Psoas muscle (tissue), 8 donors: ENCODE measurements around the gene HAS3. TPM values are rescaled to one million over a fixed set of nuclear protein-coding genes. Genes with fewer than 3 reads are reported as not detected.
"Not testable (repeated sequence)": the region's sequence is repeated elsewhere in the genome, so short reads cannot be mapped to it uniquely, and the experiment has no call there.

Experiments
- ATAC-seq, 4 donors: fragments of 200-7000 bp; cut with Tn5 transposase; one replicate each; pipeline ENCODE4 v1.9.1; 2020; ENCODE audit warnings: moderate library complexity in 3 of 4, mild to moderate bottlenecking in 2 of 4
- DNase-seq, 2 donors: peaks; one replicate each; pipeline ENCODE4 v3.0.0-alpha.2; 2020
- H3K27ac ChIP-seq: fragments of 200-600 bp; one replicate; pipeline ENCODE4 v1.8.0; 2022
- H3K27me3 ChIP-seq, 3 donors: fragments of 200-600 bp in 1 of 3; one replicate each; pipeline versions ENCODE4 v1.6.1 to v1.8.0; 2013 to 2022; ENCODE audit warnings: low read length in 2 of 3, mild to moderate bottlenecking in 2 of 3, moderate library complexity in 1 of 3; ENCODE audit not compliant: insufficient read depth in 3 of 3
- H3K36me3 ChIP-seq, 2 donors: fragments of 200-600 bp in 1 of 2; one replicate each; pipeline versions ENCODE4 v1.6.1 to v1.8.0; 2013 to 2022; ENCODE audit warnings: low read depth in 1 of 2, mild to moderate bottlenecking in 1 of 2, moderate library complexity in 1 of 2; ENCODE audit not compliant: insufficient read depth in 1 of 2
- H3K4me1 ChIP-seq: fragments of 200-600 bp; one replicate; pipeline ENCODE4 v1.8.0; 2022
- H3K4me3 ChIP-seq: fragments of 200-600 bp; one replicate; pipeline ENCODE4 v1.8.0; 2022; ENCODE audit warnings: mild to moderate bottlenecking
- H3K9me3 ChIP-seq: fragments of 200-600 bp; one replicate; pipeline ENCODE4 v1.8.0; 2022
- WGBS, 3 donors: extraction: QIAGEN DNeasy Blood & Tissue Kit; methylation state at CpG; one replicate each; pipeline versions ENCODE4 v1.1.6 to v1.1.7; 2013; 5-methylcytosine and 5-hydroxymethylcytosine counted together
- intact Hi-C, 2 donors: fragments of 100-400 bp; cut with DNase I; formaldehyde crosslinking; loops; one replicate each; pipeline versions ENCODE4 v1.11.0 to v1.14.2; 2022
- long read RNA-seq, 2 donors: library from polyadenylated mRNA; unstranded; transcript quantifications; one replicate each; pipeline ENCODE4 v2.0.0, GENCODE V29; 2021
- polyA plus RNA-seq, 3 donors: library from polyadenylated mRNA; stranded (reverse); fragments of 200-250 nt; gene quantifications; one replicate each; pipeline ENCODE4 v1.2.3, GENCODE V29; 2013
- total RNA-seq, 4 donors: library from RNA; stranded (reverse); fragmentation: NEBNext Ultra II Directional in 2 of 4; extraction: Animal tissue kit (Norgen Biotek cat#: 25700) in 2 of 4; gene quantifications; one replicate each; pipeline versions ENCODE4 v1.2.1 to v1.2.4, GENCODE V29; 2021 to 2023
- TF ChIP-seq, protein P1 (sequence below): fragments of 200-600 bp; IDR thresholded peaks from one replicate; pipeline ENCODE4 v1.8.0; 2022; ENCODE audit warnings: antibody characterized with exemption
- donor health status: healthy with polysubstance abuse.
- donor health status: DM: no; HTN: no; CAD: no; lungs with moderate emphysema.
- donor health status: Bipolar disorder and iron deficiency.
- donor health status: healthy.
- donor health status: DM: yes; HTN: yes; CAD: no.
- donor health status: DM: no; HTN: no; CAD: no.
- donor health status: DM: no; HTN: no; CAD: no.
- donor health status: DM: yes; HTN: yes; CAD: no.

Gene HAS3
- total RNA-seq (1 to 10 TPM in 2 of 4 donors, under 1 TPM in 2; 0.40 to 1.8 (median 1.00) TPM), polyA plus RNA-seq (under 1 TPM; 0.51 to 0.86 (median 0.76) TPM)
- long read RNA-seq, donor 1, partial matches to known transcripts = 0 of 1 reads
- long read RNA-seq, donor 1, other reads (novel, unspliced or antisense) = 1 of 1 reads
- long read RNA-seq, donor 2, partial matches to known transcripts = 0 of 1 reads
- long read RNA-seq, donor 2, other reads (novel, unspliced or antisense) = 1 of 1 reads

DNA sequence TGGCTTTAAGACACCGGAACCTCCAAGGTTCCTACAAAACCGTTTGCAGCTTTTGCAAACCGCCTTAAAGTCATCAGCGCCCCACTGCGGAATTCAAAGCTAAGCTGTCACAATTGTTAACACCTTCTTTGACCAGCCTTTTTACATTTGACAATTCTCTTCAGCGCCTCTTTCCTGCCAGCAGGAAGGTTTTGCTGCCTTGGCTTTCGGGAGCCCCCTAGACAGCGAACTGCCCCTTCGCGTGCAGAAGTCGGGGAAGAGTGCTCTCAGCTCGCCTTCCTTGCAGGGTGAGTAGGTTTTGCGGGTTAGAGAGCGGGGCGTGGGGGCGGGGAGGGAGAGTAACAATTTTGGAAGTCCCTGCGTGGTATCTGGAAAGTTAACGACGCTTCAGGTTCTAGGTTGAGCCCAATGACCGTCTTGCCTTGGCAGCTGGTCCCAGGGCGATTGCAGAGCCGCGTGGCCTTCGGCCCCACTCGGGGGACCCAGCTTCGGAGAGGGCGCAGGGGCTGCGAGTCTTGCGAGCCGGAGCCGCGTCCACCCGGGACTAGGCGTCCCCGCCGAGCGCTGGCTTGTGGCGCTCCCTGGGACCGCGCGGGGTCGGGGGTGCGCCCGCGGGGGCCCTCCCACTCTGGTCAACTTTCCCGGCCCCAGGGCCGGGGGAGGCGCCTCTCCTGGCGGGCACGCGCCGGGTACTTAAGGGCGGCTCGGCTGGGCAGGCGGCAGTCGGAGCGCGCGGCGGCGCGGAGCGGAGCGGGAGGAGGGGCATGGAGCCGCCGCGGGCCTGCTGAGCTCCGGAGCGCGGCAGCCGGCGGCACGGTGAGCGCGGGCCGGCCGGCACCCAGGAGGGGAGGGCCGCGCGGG lies at the start of gene HAS3:
Gene HAS3, plus strand, starts transcription at position 153 of the 861 bp plus-strand sequence. CDS start 3,743 bp downstream, outside the sequence.
- peak in 1 of 2 donors; percentile 78 for DNase-seq
- TF ChIP-seq, protein P1, sequence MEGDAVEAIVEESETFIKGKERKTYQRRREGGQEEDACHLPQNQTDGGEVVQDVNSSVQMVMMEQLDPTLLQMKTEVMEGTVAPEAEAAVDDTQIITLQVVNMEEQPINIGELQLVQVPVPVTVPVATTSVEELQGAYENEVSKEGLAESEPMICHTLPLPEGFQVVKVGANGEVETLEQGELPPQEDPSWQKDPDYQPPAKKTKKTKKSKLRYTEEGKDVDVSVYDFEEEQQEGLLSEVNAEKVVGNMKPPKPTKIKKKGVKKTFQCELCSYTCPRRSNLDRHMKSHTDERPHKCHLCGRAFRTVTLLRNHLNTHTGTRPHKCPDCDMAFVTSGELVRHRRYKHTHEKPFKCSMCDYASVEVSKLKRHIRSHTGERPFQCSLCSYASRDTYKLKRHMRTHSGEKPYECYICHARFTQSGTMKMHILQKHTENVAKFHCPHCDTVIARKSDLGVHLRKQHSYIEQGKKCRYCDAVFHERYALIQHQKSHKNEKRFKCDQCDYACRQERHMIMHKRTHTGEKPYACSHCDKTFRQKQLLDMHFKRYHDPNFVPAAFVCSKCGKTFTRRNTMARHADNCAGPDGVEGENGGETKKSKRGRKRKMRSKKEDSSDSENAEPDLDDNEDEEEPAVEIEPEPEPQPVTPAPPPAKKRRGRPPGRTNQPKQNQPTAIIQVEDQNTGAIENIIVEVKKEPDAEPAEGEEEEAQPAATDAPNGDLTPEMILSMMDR = peak; percentile 8
- Histone ChIP-seq H3K9me3 (no peaks in the 10 kb centered on the region), H3K4me3 (peak within 1 kb of the TSS; percentile 76), H3K27me3 (peaks cover 0 to 4% (median 0%) of the 10 kb centered on the region in 3 donors), H3K4me1 (peaks cover 19% of the 10 kb centered on the region), H3K36me3 (peaks cover 0 to 15% of the 10 kb centered on the region in 2 donors), H3K27ac (no peak within 1 kb of the TSS)
- intact Hi-C loops = no loop called here
- WGBS, 3 donors = 0 to 1% (median 0%) methylated on average over 43 to 80 of the region's 80 CpGs
- peak; percentile 61 to 85 (median 82) for ATAC-seq

- Histone ChIP-seq H3K4me3 (no peak overlapping the region), H3K36me3 (no peaks in the 10 kb centered on the region), H3K27me3 (no peaks in the 10 kb centered on the region), H3K27ac (no peak overlapping the region), H3K4me1 (peaks cover 5% of the 10 kb centered on the region), H3K9me3 (no peaks in the 10 kb centered on the region)
- ATAC-seq (no peak), DNase-seq (no peak)
- intact Hi-C loops = no loop called here
- WGBS, 3 donors = 89 to 100% (median 92%) methylated on average over 1 of the region's 1 CpG
- TF ChIP-seq, protein P1 = no peak
These were observed 49.5 kb upstream of the HAS3 start for GRCh38 chr16:69055980-69056379.

GRCh38 chr16:69056421-69056820 lies 49.0 kb upstream of the HAS3 start:
- WGBS, 3 donors = 80 to 83% (median 81%) methylated on average over 3 of the region's 3 CpGs
- Histone ChIP-seq H3K4me3 (no peak overlapping the region), H3K4me1 (peaks cover 5% of the 10 kb centered on the region), H3K27ac (no peak overlapping the region), H3K27me3 (no peaks in the 10 kb centered on the region), H3K9me3 (no peaks in the 10 kb centered on the region), H3K36me3 (no peaks in the 10 kb centered on the region)
- no peak for ATAC-seq
- intact Hi-C loops = no loop called here
- no peak for DNase-seq
- TF ChIP-seq, protein P1 = no peak

- Histone ChIP-seq H3K27me3 (no peaks in the 10 kb centered on the region), H3K9me3 (no peaks in the 10 kb centered on the region), H3K36me3 (no peaks in the 10 kb centered on the region), H3K27ac (peak overlapping the region; percentile 19), H3K4me1 (peaks cover 5% of the 10 kb centered on the region), H3K4me3 (no peak overlapping the region)
- WGBS, 3 donors = 58 to 71% (median 69%) methylated on average over 11 of the region's 11 CpGs
- intact Hi-C loops = no loop called here
- TF ChIP-seq, protein P1 = no peak
- DNase-seq (peak; percentile 46 to 60), ATAC-seq (peak; percentile 48 to 91 (median 87))
These were observed 47.8 kb upstream of the HAS3 start for GRCh38 chr16:69057400-69058378.

DNA sequence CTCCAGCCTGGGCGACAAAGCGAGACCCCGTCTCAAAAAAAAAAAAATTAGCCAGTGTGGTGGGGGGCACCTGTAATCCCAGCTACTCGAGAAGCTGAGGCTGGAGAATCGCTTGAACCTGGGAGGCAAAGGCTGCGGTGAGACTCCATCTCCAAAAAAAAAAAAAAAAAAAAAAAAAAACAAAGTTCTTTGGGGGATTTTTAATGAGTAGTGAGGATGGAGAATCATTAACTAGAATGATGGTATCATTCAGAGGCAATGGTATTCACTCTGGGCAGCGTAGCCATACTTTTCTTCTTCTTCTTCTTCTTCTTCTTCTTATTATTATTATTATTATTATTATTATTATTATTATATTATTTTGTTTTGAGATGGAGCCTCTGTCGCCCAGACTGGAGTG lies 42.0 kb upstream of the HAS3 start:
- intact Hi-C loops, H3K36me3 ChIP-seq, H3K27me3 ChIP-seq, DNase-seq, H3K9me3 ChIP-seq, H3K4me3 ChIP-seq, ATAC-seq: not testable (repeated sequence)
- Histone ChIP-seq H3K27ac (peak overlapping the region; percentile 82), H3K4me1 (peaks cover 25% of the 10 kb centered on the region)
- WGBS, 3 donors = 98 to 99% (median 99%) methylated on average over 8 of the region's 8 CpGs
